HepG2 (cell line): ENCODE results near the gene RAC3. TPM values are rescaled to one million over a fixed set of nuclear protein-coding genes. Genes with fewer than 3 reads are reported as not detected.

ENCODE experiments used
- CBFB ChIP-seq: sonication (generic); formaldehyde crosslinking; IDR thresholded peaks from 2 replicates; pipeline ENCODE4 v1.4.0; 2020; ENCODE audit warnings: missing genetic modification reagents
- CHD2 ChIP-seq: IDR thresholded peaks from 2 replicates; pipeline ENCODE4 v1.6.1; 2011; ENCODE audit warnings: low read depth, low read length, improper control_type of control experiment
- DMAP1 ChIP-seq: IDR thresholded peaks from 2 replicates; pipeline ENCODE4 v1.6.1; 2016
- EZH2 ChIP-seq: conservative IDR thresholded peaks from 2 replicates; pipeline ENCODE4 v1.6.1; 2012; ENCODE audit warnings: mild to moderate bottlenecking, low read depth, low read length, moderate library complexity
- GABPB1 ChIP-seq: IDR thresholded peaks from 2 replicates; pipeline ENCODE4 v1.6.1; 2016; ENCODE audit warnings: mild to moderate bottlenecking, missing genetic modification reagents, moderate library complexity, missing compliant biosample characterization
- HMG20B ChIP-seq: conservative IDR thresholded peaks from 2 replicates; pipeline ENCODE4 v1.6.1; 2016; ENCODE audit warnings: missing genetic modification reagents, missing compliant biosample characterization
- NFYB ChIP-seq: sonication (generic); formaldehyde crosslinking; IDR thresholded peaks from 2 replicates; pipeline ENCODE4 v1.4.0; 2020; ENCODE audit warnings: missing genetic modification reagents
- TRIM24 ChIP-seq: sonication (generic); formaldehyde crosslinking; IDR thresholded peaks from 2 replicates; pipeline ENCODE4 v1.8.0; 2022; ENCODE audit warnings: mild to moderate bottlenecking, missing genetic modification reagents
- ZFP90 ChIP-seq: sonication (generic); formaldehyde crosslinking; IDR thresholded peaks from 2 replicates; pipeline ENCODE4 v1.8.0; 2022; ENCODE audit warnings: missing genetic modification reagents, mild to moderate bottlenecking, inconsistent platforms, borderline replicate concordance
- ZFYVE20 ChIP-seq: sonication (generic); formaldehyde crosslinking; IDR thresholded peaks from 2 replicates; pipeline ENCODE4 v1.8.0; 2023; ENCODE audit warnings: low read depth, mild to moderate bottlenecking, moderate library complexity, missing genetic modification reagents, borderline replicate concordance
- ZNF251 ChIP-seq: sonication (generic); formaldehyde crosslinking; IDR thresholded peaks from 2 replicates; pipeline ENCODE4 v1.9.0; 2021; ENCODE audit warnings: mild to moderate bottlenecking, missing genetic modification reagents
- ZNF296 ChIP-seq: sonication (generic); formaldehyde crosslinking; conservative IDR thresholded peaks from 2 replicates; pipeline ENCODE4 v1.5.0; 2020; ENCODE audit warnings: mild to moderate bottlenecking, missing genetic modification reagents
- ZNF343 ChIP-seq: sonication (generic); formaldehyde crosslinking; IDR thresholded peaks from 2 replicates; pipeline ENCODE4 v1.4.0; 2020; ENCODE audit warnings: mild to moderate bottlenecking, missing genetic modification reagents
- ZNF451 ChIP-seq: sonication (generic); formaldehyde crosslinking; IDR thresholded peaks from 2 replicates; pipeline ENCODE4 v1.5.0; 2020; ENCODE audit warnings: mild to moderate bottlenecking, missing genetic modification reagents
- ZNF510 ChIP-seq: sonication (generic); formaldehyde crosslinking; IDR thresholded peaks from 2 replicates; pipeline ENCODE4 v1.4.0; 2020; ENCODE audit warnings: low read depth, mild to moderate bottlenecking, missing genetic modification reagents
- ZNF563 ChIP-seq: sonication (generic); formaldehyde crosslinking; IDR thresholded peaks from 2 replicates; pipeline ENCODE4 v1.8.0; 2022; ENCODE audit warnings: mild to moderate bottlenecking, moderate library complexity, missing genetic modification reagents
- ZNF589 ChIP-seq: sonication (generic); formaldehyde crosslinking; conservative IDR thresholded peaks from 2 replicates; pipeline ENCODE4 v1.8.0; 2022; ENCODE audit warnings: mild to moderate bottlenecking, moderate library complexity, missing genetic modification reagents
- ZNF629 ChIP-seq: sonication (generic); formaldehyde crosslinking; conservative IDR thresholded peaks from 2 replicates; pipeline ENCODE4 v1.5.0; 2020; ENCODE audit warnings: missing genetic modification reagents
- ZNF766 ChIP-seq: sonication (generic); formaldehyde crosslinking; IDR thresholded peaks from 2 replicates; pipeline ENCODE4 v1.5.0; 2020; ENCODE audit warnings: missing genetic modification reagents, borderline replicate concordance
- polyA plus RNA-seq, 8 experiments: library from polyadenylated mRNA; depleted of rRNA in 3 of 8; stranded (reverse) in 7 of 8; unstranded in 1 of 8; fragments of >200 nt; fragmentation: Illumina TruSeq in 4 of 8; extraction: Trizol in 4 of 8; gene quantifications; 2 replicates each; pipeline versions ENCODE4 v1.2.1 to v1.2.3, GENCODE V29; 2011 to 2016; ENCODE audit warnings: low read depth in 4 of 8, missing spikeins in 1 of 8, mixed read lengths in 1 of 8; ENCODE audit not compliant: insufficient read depth in 1 of 8
- total RNA-seq, 5 experiments: library from RNA; depleted of rRNA; stranded (reverse); fragments of >200 nt; fragmentation: Illumina TruSeq; extraction: Trizol; gene quantifications; 2 replicates each; pipeline ENCODE4 v1.2.3, GENCODE V29; 2016; ENCODE audit warnings: low read depth in 1 of 5
- TF ChIP-seq, protein P1 (sequence below): sonication (generic); formaldehyde crosslinking; IDR thresholded peaks from 2 replicates; pipeline ENCODE4 v1.4.0; 2020; ENCODE audit warnings: low read depth, missing genetic modification reagents
- TF ChIP-seq, protein P2 (sequence below): sonication (generic); formaldehyde crosslinking; conservative IDR thresholded peaks from 2 replicates; pipeline ENCODE4 v1.5.0; 2020; ENCODE audit warnings: missing genetic modification reagents
- TF ChIP-seq, protein P3 (sequence below): sonication (generic); IDR thresholded peaks from 2 replicates; pipeline ENCODE4 v1.6.1; 2016; ENCODE audit warnings: low read depth, borderline replicate concordance

RAC3 gene
- total and polyA plus RNA-seq, 2 of the 13 experiments (the other 11 are each of a cell fraction or from before 2014, with no cell fraction given) = 10.5 to 21.3 TPM

DNA sequence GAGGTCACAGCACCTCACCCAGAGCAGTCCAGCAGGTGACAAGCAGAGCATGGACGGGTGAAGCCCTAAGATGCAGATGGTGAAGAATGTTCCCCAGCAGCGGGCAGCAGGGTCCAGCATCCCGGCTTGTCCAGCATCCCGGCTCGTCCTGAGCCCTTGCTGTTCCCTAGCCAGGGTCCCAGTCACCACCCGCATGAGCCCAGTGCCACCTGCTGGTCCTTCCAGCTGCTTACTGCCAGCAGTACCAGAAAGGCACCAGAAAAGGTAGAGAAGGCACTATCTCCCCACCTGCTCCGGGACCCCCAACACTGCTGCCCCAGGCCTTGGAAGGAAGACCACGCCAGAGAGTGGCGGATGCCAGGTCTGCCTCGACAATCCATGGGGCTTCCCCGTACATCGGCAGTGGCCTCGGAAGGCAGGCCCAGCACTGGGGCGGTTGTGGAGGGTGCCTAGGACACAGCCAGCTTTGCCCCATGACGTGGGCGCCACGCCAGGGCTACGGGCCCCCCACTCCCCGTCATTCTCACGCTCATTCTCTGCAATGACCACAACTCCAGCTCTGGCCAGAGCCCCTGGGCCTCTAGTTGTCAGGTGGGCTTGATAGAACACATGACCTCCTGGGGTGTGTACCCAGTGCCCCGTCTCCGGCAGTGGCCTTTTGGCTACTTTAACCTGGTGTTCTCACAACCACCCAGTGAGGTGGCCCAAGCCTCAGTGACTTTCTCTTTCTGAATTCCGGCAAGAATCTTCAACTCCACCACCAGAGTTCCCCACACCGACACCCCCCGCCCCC, 10.2 kb upstream of the RAC3 start (continued):
- peak; percentile 66; the same call in 1 of the 2 replicates for TF ChIP-seq ZNF451 (CRISPR knock-in tag)
- TF ChIP-seq ZFP90 (CRISPR knock-in tag) = peak; percentile 84; the same call in 1 of the 2 replicates
- 0 out of 2 replicates have a peak, but pooled peaks have one; percentile 22 for TF ChIP-seq ZNF510
- TF ChIP-seq HMG20B = no peak; the same call in 1 of the 2 replicates
- TF ChIP-seq, protein P1, sequence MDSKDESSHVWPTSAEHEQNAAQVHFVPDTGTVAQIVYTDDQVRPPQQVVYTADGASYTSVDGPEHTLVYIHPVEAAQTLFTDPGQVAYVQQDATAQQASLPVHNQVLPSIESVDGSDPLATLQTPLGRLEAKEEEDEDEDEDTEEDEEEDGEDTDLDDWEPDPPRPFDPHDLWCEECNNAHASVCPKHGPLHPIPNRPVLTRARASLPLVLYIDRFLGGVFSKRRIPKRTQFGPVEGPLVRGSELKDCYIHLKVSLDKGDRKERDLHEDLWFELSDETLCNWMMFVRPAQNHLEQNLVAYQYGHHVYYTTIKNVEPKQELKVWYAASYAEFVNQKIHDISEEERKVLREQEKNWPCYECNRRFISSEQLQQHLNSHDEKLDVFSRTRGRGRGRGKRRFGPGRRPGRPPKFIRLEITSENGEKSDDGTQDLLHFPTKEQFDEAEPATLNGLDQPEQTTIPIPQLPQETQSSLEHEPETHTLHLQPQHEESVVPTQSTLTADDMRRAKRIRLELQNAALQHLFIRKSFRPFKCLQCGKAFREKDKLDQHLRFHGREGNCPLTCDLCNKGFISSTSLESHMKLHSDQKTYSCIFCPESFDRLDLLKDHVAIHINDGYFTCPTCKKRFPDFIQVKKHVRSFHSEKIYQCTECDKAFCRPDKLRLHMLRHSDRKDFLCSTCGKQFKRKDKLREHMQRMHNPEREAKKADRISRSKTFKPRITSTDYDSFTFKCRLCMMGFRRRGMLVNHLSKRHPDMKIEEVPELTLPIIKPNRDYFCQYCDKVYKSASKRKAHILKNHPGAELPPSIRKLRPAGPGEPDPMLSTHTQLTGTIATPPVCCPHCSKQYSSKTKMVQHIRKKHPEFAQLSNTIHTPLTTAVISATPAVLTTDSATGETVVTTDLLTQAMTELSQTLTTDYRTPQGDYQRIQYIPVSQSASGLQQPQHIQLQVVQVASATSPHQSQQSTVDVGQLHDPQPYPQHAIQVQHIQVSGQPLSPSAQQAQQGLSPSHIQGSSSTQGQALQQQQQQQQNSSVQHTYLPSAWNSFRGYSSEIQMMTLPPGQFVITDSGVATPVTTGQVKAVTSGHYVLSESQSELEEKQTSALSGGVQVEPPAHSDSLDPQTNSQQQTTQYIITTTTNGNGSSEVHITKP (CRISPR knock-in tag) = 0 out of 2 replicates have a peak, but pooled peaks have one; percentile 35
- TF ChIP-seq ZNF296 (CRISPR knock-in tag) = peak; percentile 91
- 0 out of 2 replicates have a peak, but pooled peaks have one; percentile 26 for TF ChIP-seq DMAP1 (CRISPR knock-in tag)
- TF ChIP-seq, protein P2, sequence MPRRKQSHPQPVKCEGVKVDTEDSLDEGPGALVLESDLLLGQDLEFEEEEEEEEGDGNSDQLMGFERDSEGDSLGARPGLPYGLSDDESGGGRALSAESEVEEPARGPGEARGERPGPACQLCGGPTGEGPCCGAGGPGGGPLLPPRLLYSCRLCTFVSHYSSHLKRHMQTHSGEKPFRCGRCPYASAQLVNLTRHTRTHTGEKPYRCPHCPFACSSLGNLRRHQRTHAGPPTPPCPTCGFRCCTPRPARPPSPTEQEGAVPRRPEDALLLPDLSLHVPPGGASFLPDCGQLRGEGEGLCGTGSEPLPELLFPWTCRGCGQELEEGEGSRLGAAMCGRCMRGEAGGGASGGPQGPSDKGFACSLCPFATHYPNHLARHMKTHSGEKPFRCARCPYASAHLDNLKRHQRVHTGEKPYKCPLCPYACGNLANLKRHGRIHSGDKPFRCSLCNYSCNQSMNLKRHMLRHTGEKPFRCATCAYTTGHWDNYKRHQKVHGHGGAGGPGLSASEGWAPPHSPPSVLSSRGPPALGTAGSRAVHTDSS = 0 out of 2 replicates have a peak, but pooled peaks have one; percentile 35
- TF ChIP-seq, protein P3, sequence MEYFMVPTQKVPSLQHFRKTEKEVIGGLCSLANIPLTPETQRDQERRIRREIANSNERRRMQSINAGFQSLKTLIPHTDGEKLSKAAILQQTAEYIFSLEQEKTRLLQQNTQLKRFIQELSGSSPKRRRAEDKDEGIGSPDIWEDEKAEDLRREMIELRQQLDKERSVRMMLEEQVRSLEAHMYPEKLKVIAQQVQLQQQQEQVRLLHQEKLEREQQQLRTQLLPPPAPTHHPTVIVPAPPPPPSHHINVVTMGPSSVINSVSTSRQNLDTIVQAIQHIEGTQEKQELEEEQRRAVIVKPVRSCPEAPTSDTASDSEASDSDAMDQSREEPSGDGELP = 0 out of 2 replicates have a peak, but pooled peaks have one; percentile 45
- no peak for TF ChIP-seq ZNF563 (CRISPR knock-in tag)
- TF ChIP-seq TRIM24 (CRISPR knock-in tag) = no peak
- TF ChIP-seq CBFB (CRISPR knock-in tag) = peak; percentile 66
- peak; percentile 80; the same call in 1 of the 2 replicates for TF ChIP-seq ZNF251 (CRISPR knock-in tag)
- TF ChIP-seq ZNF343 (CRISPR knock-in tag) = no peak
- TF ChIP-seq ZNF589 = peak; percentile 24; the same call in 1 of the 2 replicates
- TF ChIP-seq CHD2 = 0 out of 2 replicates have a peak, but pooled peaks have one; percentile 23
- TF ChIP-seq NFYB = 0 out of 2 replicates have a peak, but pooled peaks have one; percentile 22
- no peak for TF ChIP-seq ZFYVE20 (CRISPR knock-in tag)
- peak; percentile 62 for TF ChIP-seq GABPB1 (CRISPR knock-in tag)
- peak; percentile 30 for TF ChIP-seq ZNF629 (CRISPR knock-in tag)
- TF ChIP-seq ZNF766 (CRISPR knock-in tag) = 0 out of 2 replicates have a peak, but pooled peaks have one; percentile 49
- no peak for TF ChIP-seq EZH2
